Ectodermal cell (in vitro differentiated cells): ENCODE results near the gene BIK.
A peak's percentile ranks its signal among the peaks of the same experiment; 100 is the strongest.

Source experiments
- H3K27ac ChIP-seq: 2 replicates; pipeline ENCODE4 v1.7.0; 2013; ENCODE audit warnings: mild to moderate bottlenecking, low read depth, low read length; ENCODE audit not compliant: insufficient read depth, poor library complexity, severe bottlenecking
- H3K27me3 ChIP-seq: 2 replicates; pipeline ENCODE4 v1.7.0; 2013; ENCODE audit warnings: mild to moderate bottlenecking, low read length; ENCODE audit not compliant: insufficient read depth, control insufficient read depth, poor library complexity, severe bottlenecking
- H3K36me3 ChIP-seq: one replicate; pipeline ENCODE4 v1.7.0; 2013; ENCODE audit warnings: low read length; ENCODE audit not compliant: control insufficient read depth, insufficient read depth
- H3K4me1 ChIP-seq: one replicate; pipeline ENCODE4 v1.7.0; 2013; ENCODE audit warnings: low read length; ENCODE audit not compliant: control insufficient read depth, insufficient read depth
- H3K4me3 ChIP-seq: 2 replicates; pipeline ENCODE4 v1.7.0; 2013; ENCODE audit warnings: low read depth, low read length, control low read depth; ENCODE audit not compliant: insufficient read depth
- H3K9me3 ChIP-seq: 2 replicates; pipeline ENCODE4 v1.7.0; 2013; ENCODE audit warnings: mild to moderate bottlenecking, low read length, moderate library complexity; ENCODE audit not compliant: control insufficient read depth
- WGBS, 2 experiments: methylation state at CpG; one replicate each; pipeline ENCODE4 v1.1.7; 2013; ENCODE audit warnings: missing lambda C conversion rate in 2 of 2; 5-methylcytosine and 5-hydroxymethylcytosine counted together

BIK gene

GRCh38 chr22:43150731-43151206, 40.2 kb downstream of the BIK start:
- Histone ChIP-seq H3K27ac (no peak overlapping the region), H3K36me3 (no peaks in the 10 kb centered on the region), H3K4me1 (peaks cover 8% of the 10 kb centered on the region), H3K27me3 (peaks cover 24% of the 10 kb centered on the region), H3K4me3 (peak overlapping the region; percentile 25), H3K9me3 (no peaks in the 10 kb centered on the region)
- 90 to 91% methylated on average over 15 of the region's 15 CpGs for WGBS, 2 experiments

- Histone ChIP-seq H3K27ac (no peak within 1 kb of the TSS), H3K4me3 (peak within 1 kb of the TSS; percentile 25), H3K9me3 (no peaks in the 10 kb centered on the region), H3K27me3 (peaks cover 24% of the 10 kb centered on the region), H3K4me1 (peaks cover 8% of the 10 kb centered on the region), H3K36me3 (no peaks in the 10 kb centered on the region)
- 19 to 22% methylated on average over 75 of the region's 75 CpGs for WGBS, 2 experiments
Measured at GRCh38 chr22:43151251-43152002, 40.9 kb downstream of the BIK start, which contains the start of gene TSPO. Gene TSPO, plus strand, starts transcription at chr22:43151559. Its CDS starts 7,680 bp downstream, at chr22:43159239.

- Histone ChIP-seq H3K27ac (no peak overlapping the region), H3K4me3 (peak overlapping the region; percentile 25)
Measured at GRCh38 chr22:43152003-43152356, 41.4 kb downstream of the BIK start.

GRCh38 chr22:43152357-43153071, 42.0 kb downstream of the BIK start:
- Histone ChIP-seq H3K4me1 (peaks cover 8% of the 10 kb centered on the region), H3K27me3 (peaks cover 24% of the 10 kb centered on the region), H3K9me3 (no peaks in the 10 kb centered on the region), H3K4me3 (no peak overlapping the region), H3K36me3 (no peaks in the 10 kb centered on the region), H3K27ac (no peak overlapping the region)
- 74 to 76% methylated on average over 22 of the region's 22 CpGs for WGBS, 2 experiments

More at GRCh38 chr22:43152003-43152356, 41.4 kb downstream of the BIK start:
- H3K36me3 ChIP-seq, result no peaks in the 10 kb centered on the region
- H3K27me3 ChIP-seq, result peaks cover 24% of the 10 kb centered on the region
- H3K9me3 ChIP-seq, result no peaks in the 10 kb centered on the region
- WGBS, 2 experiments, result 82 to 83% methylated on average over 18 of the region's 18 CpGs
- H3K4me1 ChIP-seq, result peaks cover 8% of the 10 kb centered on the region

GRCh38 chr22:43153899-43154298, 43.3 kb downstream of the BIK start:
- Histone ChIP-seq H3K36me3 (no peaks in the 10 kb centered on the region), H3K4me3 (no peak overlapping the region), H3K27me3 (peaks cover 24% of the 10 kb centered on the region), H3K4me1 (peaks cover 8% of the 10 kb centered on the region), H3K27ac (no peak overlapping the region), H3K9me3 (no peaks in the 10 kb centered on the region)
- 94% methylated on average over 8 to 9 of the region's 9 CpGs for WGBS, 2 experiments

- Histone ChIP-seq H3K27me3 (peaks cover 24% of the 10 kb centered on the region), H3K36me3 (no peaks in the 10 kb centered on the region), H3K27ac (no peak overlapping the region), H3K4me3 (no peak overlapping the region), H3K9me3 (no peaks in the 10 kb centered on the region), H3K4me1 (peaks cover 8% of the 10 kb centered on the region)
- 89 to 90% methylated on average over 27 of the region's 27 CpGs for WGBS, 2 experiments
Measured at GRCh38 chr22:43154887-43155536, 44.5 kb downstream of the BIK start.

GRCh38 chr22:43155789-43156188, 45.2 kb downstream of the BIK start:
- Histone ChIP-seq H3K4me1 (peaks cover 8% of the 10 kb centered on the region), H3K27ac (no peak overlapping the region), H3K36me3 (no peaks in the 10 kb centered on the region), H3K27me3 (peaks cover 20% of the 10 kb centered on the region), H3K4me3 (no peak overlapping the region), H3K9me3 (no peaks in the 10 kb centered on the region)
- WGBS, 2 experiments, result 86 to 93% methylated on average over 5 of the region's 5 CpGs

- Histone ChIP-seq H3K27me3 (peaks cover 14% of the 10 kb centered on the region), H3K36me3 (no peaks in the 10 kb centered on the region), H3K4me1 (peaks cover 8% of the 10 kb centered on the region), H3K9me3 (no peaks in the 10 kb centered on the region), H3K4me3 (no peak overlapping the region), H3K27ac (no peak overlapping the region)
- 91 to 94% methylated on average over 12 of the region's 12 CpGs for WGBS, 2 experiments
Measured at GRCh38 chr22:43156413-43156812, 45.9 kb downstream of the BIK start.

- no peaks in the 10 kb centered on the region for H3K9me3 ChIP-seq
- H3K4me1 ChIP-seq, result no peaks in the 10 kb centered on the region
- H3K27me3 ChIP-seq, result no peaks in the 10 kb centered on the region
- no peak overlapping the region for H3K27ac ChIP-seq
- no peak overlapping the region for H3K4me3 ChIP-seq
- H3K36me3 ChIP-seq, result no peaks in the 10 kb centered on the region
- whole genome bisulfite sequencing, 2 experiments, result 89 to 90% methylated on average over 9 of the region's 9 CpGs
Measured at GRCh38 chr22:43157874-43158546, 47.5 kb downstream of the BIK start.
